Activated naive CD4-positive, alpha-beta T cell treated with anti-CD3 and anti-CD28 coated beads, Interleukin-2, amount 50 U/mL, for 24 hours (primary cell): Measurements from ENCODE around the gene ARL8A.
"Not testable (repeated sequence)": the region's sequence is repeated elsewhere in the genome, so short reads cannot be mapped to it uniquely, and the experiment has no call there.

Source experiments
- H3K27ac Mint-ChIP-seq: one replicate; pipeline ENCODE4 v1.8.0; 2021; ENCODE audit warnings: mild to moderate bottlenecking, mixed read lengths
- H3K27me3 Mint-ChIP-seq: one replicate; pipeline ENCODE4 v1.8.0; 2021; ENCODE audit warnings: mixed read lengths
- H3K36me3 Mint-ChIP-seq: one replicate; pipeline ENCODE4 v1.8.0; 2021; ENCODE audit warnings: mixed read lengths
- H3K4me1 Mint-ChIP-seq: one replicate; pipeline ENCODE4 v1.8.0; 2021; ENCODE audit warnings: mixed read lengths
- H3K4me3 Mint-ChIP-seq: one replicate; pipeline ENCODE4 v1.8.0; 2021; ENCODE audit warnings: mild to moderate bottlenecking, mixed read lengths
- H3K9me3 Mint-ChIP-seq: one replicate; pipeline ENCODE4 v1.8.0; 2021; ENCODE audit warnings: mixed read lengths

The ARL8A gene

DNA sequence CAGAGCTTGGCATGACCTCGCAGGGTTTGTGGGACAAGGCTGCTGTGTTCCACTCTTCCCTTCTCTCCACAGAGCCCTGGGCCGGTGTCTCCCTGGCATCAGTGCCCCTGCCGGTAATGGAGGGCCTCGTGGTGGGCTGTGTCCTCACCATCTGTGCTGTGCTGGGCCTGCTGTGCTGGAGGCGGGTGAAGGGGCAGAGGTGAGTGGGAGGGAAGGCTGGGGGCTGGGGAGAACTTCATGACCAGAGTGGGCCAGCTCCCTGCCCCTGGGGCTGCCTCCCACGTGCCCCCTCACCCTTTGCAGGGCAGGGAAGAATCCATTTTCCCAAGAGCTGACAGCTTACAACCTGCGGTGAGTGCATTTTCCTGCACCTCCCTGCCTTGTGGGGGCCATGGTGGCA is 37.0 kb upstream of the ARL8A start:
- Mint-ChIP-seq H3K27me3 (no peaks in the 10 kb centered on the region), H3K4me3 (no peak overlapping the region), H3K27ac (no peak overlapping the region), H3K36me3 (no peaks in the 10 kb centered on the region), H3K4me1 (peaks cover 10% of the 10 kb centered on the region), H3K9me3 (no peaks in the 10 kb centered on the region)

DNA sequence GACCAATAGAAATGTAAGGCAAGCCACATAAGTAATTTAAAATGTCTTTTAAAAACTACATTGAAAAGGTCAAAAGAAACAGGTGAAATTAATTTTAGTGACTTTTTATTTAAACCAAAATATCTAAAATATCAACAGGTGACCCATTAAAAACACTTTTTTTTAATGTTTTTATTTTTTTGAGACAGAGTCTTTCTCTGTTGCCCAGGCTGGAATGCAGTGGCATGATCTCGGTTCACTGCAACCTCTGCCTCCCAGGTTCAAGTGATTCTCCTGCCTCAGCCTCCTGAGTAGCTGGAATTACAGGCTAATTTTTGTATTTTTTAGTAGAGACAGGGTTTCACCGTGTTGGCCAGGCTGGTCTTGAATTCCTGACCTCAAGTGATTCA is 36.2 kb upstream of the ARL8A start:
- peaks cover 10% of the 10 kb centered on the region for H3K4me1 Mint-ChIP-seq
- not testable (repeated sequence) for H3K9me3 Mint-ChIP-seq, H3K36me3 Mint-ChIP-seq

DNA sequence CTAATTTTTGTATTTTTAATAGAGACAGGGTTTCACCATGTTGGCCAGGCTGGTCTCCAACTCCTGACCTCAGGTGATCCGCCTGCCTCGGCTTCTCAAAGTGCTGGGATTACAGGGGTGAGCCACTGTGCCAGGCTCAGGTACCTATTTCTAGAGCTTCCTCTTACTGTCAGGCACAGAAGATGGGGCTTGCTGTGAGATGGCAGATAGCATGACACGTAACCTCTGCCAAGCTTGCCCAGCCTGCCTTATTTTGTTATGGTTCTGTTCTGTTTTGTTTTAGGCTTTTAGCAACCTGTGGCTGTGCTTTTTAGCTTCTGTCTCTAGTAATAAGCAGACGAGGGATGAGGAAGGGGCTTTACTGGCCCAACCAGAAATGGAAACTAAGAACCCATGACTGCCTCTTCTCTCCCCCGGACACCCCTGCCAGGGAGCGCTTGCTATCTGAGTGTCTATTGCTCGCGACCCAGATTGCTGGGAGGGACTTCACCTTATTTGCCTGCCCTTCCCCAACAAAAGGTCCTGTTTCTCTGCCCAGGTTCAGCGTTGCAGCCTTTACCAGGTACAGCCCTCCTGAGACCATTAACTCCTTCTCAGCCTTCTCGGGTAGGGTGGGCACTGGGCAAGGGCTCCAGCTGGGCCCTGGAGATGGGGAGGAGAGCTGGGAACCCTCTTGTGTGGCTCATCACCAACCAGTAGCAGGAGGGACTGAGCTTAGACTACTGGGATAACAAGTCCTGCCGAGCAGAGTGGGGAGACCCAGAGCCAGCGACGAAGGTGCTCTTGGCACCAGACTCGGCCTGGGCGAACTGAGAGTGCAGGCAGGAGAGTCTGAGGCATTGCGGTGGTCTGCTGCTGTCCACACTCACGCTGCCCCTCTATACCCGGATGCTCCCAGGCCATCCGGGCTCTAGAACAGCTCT is 35.6 kb upstream of the ARL8A start:
- H3K27ac Mint-ChIP-seq = no peak overlapping the region
- no peak overlapping the region for H3K4me3 Mint-ChIP-seq
- no peaks in the 10 kb centered on the region for H3K27me3 Mint-ChIP-seq
- H3K9me3 Mint-ChIP-seq = no peaks in the 10 kb centered on the region
- peaks cover 10% of the 10 kb centered on the region for H3K4me1 Mint-ChIP-seq
- no peaks in the 10 kb centered on the region for H3K36me3 Mint-ChIP-seq

More for the DNA sequence above, 36.2 kb upstream of the ARL8A start:
- H3K27me3 Mint-ChIP-seq, H3K4me3 Mint-ChIP-seq, H3K27ac Mint-ChIP-seq: not testable (repeated sequence)

DNA sequence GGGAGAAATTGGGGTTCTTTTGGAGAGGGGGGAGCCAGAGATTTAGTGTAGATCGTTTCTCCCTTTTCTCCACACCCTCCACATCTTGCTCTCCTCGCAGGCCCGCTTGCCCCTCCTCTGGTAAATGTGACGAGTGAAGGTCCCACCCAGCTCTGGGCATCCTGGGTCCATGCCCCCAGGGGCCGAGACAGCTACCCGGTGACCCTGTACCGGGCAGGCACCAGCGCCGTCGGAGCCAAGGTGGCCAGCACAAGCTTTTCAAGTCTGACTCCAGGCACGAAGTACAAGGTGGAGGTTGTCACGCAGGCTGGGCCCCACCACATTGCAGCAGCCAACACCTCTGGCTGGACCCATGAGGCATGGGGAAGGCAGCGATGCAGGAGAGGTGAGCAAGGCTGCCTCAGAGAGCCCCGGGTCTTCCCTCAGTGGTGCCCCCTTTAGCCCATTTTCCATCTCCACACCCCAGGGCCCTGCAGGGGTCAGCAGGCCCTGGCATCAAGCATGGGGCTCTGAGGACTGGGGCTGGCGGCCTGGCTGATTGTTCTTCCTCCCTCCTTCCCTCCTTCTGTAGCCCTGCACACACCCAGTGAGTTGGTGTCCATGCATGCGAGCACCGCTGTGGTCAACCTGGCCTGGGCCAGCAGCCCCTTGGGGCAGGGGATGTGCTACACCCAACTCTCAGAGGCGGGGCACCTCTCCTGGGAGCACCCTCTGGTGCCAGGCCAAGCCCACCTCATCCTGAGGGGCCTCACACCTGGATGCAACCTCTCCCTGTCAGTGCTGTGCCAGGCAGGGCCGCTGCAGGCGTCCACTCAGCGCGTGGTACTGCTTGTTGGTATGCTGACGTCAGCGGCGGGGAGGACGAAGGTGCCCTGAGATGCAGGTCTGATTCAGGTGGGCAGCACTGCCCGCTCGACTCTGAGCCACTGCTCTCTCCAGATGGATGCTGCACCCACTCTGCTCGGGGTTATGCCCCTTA is 32.7 kb upstream of the ARL8A start:
- no peak overlapping the region for H3K27ac Mint-ChIP-seq
- no peak overlapping the region for H3K4me3 Mint-ChIP-seq
- H3K4me1 Mint-ChIP-seq = no peaks in the 10 kb centered on the region

DNA sequence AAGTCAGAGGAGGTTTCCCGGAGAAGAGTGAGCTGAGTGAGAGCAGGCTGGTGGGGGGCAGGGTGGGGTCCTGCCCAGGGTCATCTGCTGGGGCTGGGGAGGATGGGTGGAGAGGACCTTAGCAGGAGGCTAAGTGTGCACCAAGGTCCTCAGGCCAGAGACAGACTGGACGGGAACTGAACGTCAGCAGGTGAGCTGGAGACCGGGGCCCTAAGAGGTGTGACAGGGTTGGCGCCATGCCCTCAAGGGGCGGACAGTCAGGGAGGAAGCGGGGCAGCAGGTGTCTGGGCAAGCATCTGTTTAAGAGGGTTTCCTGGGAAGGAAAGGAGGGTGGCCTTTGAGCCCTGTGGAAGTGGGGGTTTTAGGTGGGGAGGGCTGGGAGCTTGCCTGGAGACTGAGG is 29.5 kb upstream of the ARL8A start:
- Mint-ChIP-seq H3K27ac (no peak overlapping the region), H3K9me3 (no peaks in the 10 kb centered on the region), H3K36me3 (no peaks in the 10 kb centered on the region), H3K4me1 (no peaks in the 10 kb centered on the region), H3K4me3 (no peak overlapping the region), H3K27me3 (no peaks in the 10 kb centered on the region)

More for the DNA sequence above, 32.7 kb upstream of the ARL8A start:
- no peaks in the 10 kb centered on the region for H3K27me3 Mint-ChIP-seq
- no peaks in the 10 kb centered on the region for H3K9me3 Mint-ChIP-seq
- no peaks in the 10 kb centered on the region for H3K36me3 Mint-ChIP-seq

DNA sequence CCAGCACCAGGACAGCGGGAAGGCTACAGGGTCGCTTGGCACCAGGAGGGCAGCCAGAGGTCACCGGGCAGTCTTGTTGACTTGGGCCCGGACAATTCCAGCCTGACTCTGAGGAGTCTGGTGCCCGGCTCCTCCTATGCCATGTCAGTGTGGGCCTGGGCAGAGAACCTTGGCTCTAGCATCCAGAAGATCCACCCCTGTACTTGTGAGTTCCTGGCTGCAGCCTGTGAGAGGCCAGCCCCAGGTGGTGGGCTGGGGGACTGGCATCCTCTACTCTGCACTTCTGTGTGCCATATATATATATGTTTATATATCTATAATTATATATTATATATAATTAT is 27.4 kb upstream of the ARL8A start:
- Mint-ChIP-seq H3K36me3 (no peaks in the 10 kb centered on the region), H3K4me1 (no peaks in the 10 kb centered on the region), H3K9me3 (no peaks in the 10 kb centered on the region), H3K4me3 (no peak overlapping the region), H3K27ac (no peak overlapping the region), H3K27me3 (no peaks in the 10 kb centered on the region)

DNA sequence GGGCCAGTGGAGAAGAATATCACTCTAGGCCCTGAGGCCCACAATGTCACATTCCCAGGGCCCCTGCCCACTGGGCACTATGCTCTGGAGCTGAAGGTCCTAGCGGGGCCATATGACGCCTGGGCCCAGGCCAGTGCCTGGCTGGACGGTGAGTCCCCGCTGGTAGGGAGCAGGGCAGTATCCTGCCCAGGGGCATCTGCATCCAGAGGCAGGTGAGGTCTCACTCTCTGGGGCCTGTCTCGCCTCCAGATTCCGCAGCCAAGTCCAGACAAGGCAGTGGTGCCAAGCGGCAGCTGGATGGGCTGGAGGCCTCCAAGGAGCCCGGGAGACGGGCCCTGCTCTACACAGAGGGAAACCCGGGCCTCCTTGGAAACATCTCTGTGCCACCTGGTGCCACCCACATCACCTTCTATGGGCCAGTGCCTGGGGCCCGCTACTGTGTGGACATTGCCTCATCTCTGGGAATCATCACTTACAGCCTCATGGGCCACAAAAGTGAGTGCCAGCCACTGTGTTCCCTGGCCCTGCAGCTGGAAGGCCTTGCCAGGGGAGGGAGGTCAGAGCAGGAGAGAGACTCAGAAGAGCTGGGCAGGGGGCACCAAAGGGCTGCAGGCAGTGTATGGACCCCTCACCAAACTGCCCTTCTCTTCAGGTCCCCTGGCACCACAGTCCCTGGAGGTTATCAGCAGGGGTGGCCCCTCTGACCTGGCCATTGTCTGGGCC is 26.9 kb upstream of the ARL8A start:
- Mint-ChIP-seq H3K4me1 (no peaks in the 10 kb centered on the region), H3K36me3 (no peaks in the 10 kb centered on the region), H3K4me3 (no peak overlapping the region), H3K27ac (no peak overlapping the region), H3K27me3 (no peaks in the 10 kb centered on the region), H3K9me3 (no peaks in the 10 kb centered on the region)

DNA sequence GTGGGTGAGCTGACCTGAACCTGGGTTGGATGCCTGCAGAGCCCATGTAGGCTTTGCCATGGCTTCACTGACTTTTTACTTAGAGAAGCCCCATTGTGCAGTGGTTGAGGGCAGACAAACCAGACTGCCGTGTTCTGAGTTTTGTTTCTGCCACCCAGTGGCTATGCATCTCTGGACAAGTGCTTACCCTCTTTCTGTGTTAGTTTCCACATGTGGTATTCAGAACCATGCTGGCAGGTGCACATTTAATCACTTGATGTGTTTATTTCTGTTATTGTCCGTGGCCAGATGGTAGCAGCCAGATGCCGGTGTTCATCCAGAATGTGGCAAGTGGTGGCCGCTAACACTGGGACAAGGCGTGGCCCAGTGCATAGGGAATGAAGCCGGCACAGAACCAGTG is 26.2 kb upstream of the ARL8A start:
- H3K36me3 Mint-ChIP-seq = no peaks in the 10 kb centered on the region
- H3K27me3 Mint-ChIP-seq = no peaks in the 10 kb centered on the region
- H3K9me3 Mint-ChIP-seq = no peaks in the 10 kb centered on the region
- H3K27ac Mint-ChIP-seq = no peak overlapping the region
- H3K4me3 Mint-ChIP-seq = no peak overlapping the region
- H3K4me1 Mint-ChIP-seq = peaks cover 5% of the 10 kb centered on the region

DNA sequence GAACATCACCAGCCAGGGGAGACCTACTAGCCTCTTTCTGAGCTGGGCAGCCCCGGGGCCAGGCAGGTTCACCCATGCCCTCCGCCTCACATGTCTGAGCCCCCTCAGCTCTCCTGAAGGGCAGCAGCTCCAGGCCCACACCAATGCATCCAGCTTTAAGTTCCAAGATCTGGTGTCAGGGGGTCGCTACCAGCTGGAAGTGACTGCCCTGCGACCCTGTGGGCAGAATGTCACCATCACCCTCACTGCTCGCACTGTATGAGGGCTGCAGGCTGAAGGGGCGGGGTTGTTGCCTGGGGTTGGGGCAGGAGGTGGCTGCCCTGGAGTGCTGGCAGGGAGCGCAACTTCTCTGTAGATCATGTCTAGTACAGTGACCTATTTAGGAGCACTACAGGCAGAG is 24.3 kb upstream of the ARL8A start:
- H3K27me3 Mint-ChIP-seq = no peaks in the 10 kb centered on the region
- H3K27ac Mint-ChIP-seq = no peak overlapping the region
- H3K9me3 Mint-ChIP-seq = no peaks in the 10 kb centered on the region
- H3K4me1 Mint-ChIP-seq = peaks cover 23% of the 10 kb centered on the region
- no peak overlapping the region for H3K4me3 Mint-ChIP-seq
- no peaks in the 10 kb centered on the region for H3K36me3 Mint-ChIP-seq

DNA sequence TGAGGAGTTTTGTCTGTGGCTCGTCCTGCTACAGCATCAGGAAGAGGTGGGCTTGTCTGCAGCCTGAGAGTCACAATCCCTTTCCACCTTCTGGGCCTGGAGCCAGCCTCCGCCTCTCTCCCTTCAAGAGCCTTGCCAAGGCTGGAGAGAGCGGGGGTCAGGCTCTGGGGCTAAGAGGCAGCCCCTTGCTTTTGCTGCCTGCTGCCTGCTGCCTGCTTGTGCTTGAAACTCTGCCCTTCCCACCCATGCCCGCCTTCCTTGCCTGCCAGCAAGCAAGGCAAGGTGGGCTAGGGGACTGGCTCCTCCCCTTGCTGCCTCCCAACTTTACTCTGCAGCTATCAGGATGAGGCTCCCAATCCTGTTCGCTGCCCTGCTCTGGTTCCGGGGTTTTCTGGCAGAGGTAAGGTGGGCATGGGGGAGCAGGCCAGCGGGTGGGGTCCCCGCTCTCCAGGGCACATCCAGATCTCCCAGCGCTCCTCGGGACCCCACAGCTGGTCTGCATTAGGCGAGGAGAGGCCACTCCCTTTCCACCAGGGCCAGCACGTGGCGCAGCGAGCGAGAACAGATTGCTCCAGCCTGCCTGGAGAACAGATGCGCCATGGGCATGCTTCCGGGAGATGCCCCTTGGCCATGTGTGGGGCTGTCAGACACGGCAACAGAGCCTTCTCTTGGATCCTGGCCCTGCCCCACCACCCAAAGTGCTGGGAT is 23.3 kb upstream of the ARL8A start:
- no peak overlapping the region for H3K4me3 Mint-ChIP-seq

DNA sequence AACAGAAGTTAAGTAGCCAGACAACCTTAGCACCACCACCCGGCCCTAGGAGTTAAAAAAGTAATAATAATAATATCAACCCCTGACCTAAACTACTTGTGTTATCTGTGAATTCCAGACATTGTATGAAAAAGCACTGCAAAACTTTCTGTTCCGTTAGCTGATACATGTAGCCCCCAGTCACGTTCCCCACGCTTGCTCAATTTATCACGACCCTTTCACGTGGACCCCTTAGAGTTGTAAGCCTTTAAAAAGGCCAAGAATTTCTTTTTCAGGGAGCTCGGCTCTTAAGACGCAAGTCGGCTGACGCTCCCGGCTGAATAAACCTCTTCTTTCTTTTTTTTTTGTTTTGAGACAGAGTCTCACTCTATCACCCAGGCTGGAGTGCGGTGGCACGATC is 22.5 kb upstream of the ARL8A start:
- peak overlapping the region; percentile 30 for H3K27ac Mint-ChIP-seq

More for the DNA sequence above, 23.3 kb upstream of the ARL8A start:
- no peaks in the 10 kb centered on the region for H3K27me3 Mint-ChIP-seq
- H3K27ac Mint-ChIP-seq = no peak overlapping the region
- H3K9me3 Mint-ChIP-seq = no peaks in the 10 kb centered on the region
- peaks cover 33% of the 10 kb centered on the region for H3K4me1 Mint-ChIP-seq
- no peaks in the 10 kb centered on the region for H3K36me3 Mint-ChIP-seq

DNA sequence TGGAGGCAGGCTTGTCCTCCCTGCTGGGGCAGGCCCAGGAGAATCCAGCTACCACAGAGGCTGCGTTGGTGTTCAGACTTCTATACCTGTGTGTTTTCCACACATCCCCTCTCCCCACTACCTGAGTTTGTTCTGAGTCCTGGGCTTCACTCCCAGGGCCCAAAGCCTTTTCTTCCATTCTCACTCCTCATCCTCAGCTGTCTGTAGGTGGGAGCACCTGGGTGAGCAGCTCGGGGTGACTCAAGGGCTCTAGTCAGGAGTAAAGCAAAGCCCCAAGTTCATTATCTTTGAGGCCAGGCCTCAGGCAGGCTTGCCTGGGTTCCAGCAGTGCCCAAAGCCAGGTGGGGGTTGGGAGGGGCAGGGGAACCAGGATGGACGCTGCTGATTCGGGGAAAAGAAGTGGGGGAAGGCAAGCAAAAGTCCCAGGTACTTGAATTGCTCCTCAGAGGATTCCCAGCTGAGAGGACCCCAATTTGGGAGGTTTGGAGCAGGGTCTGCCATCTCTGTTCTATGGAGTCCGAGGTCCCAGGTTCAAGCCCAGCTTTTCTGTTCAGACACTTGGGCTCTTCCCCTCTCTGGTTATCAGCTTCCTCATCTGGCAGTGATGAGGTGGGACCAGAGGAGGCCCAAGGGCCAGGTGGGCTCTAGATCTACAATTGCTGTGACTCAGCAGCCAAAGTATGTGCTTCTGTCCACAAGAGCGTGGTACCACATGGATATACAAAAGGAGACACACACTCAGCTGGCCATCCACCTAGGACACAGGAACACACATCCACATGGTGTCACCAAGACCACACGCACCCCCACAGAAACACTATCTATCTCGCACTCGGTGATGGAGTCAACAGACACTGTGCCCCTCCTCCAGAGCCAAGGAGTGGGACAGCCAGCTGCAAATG is 21.7 kb upstream of the ARL8A start:
- H3K36me3 Mint-ChIP-seq = no peaks in the 10 kb centered on the region
- H3K27me3 Mint-ChIP-seq = no peaks in the 10 kb centered on the region
- peak overlapping the region; percentile 55 for H3K4me3 Mint-ChIP-seq
- no peaks in the 10 kb centered on the region for H3K9me3 Mint-ChIP-seq
- peaks cover 49% of the 10 kb centered on the region for H3K4me1 Mint-ChIP-seq
- H3K27ac Mint-ChIP-seq = peak overlapping the region; percentile 72

More for the DNA sequence above, 22.5 kb upstream of the ARL8A start:
- not testable (repeated sequence) for H3K9me3 Mint-ChIP-seq, H3K27me3 Mint-ChIP-seq, H3K36me3 Mint-ChIP-seq, H3K4me3 Mint-ChIP-seq
- peaks cover 40% of the 10 kb centered on the region for H3K4me1 Mint-ChIP-seq

DNA sequence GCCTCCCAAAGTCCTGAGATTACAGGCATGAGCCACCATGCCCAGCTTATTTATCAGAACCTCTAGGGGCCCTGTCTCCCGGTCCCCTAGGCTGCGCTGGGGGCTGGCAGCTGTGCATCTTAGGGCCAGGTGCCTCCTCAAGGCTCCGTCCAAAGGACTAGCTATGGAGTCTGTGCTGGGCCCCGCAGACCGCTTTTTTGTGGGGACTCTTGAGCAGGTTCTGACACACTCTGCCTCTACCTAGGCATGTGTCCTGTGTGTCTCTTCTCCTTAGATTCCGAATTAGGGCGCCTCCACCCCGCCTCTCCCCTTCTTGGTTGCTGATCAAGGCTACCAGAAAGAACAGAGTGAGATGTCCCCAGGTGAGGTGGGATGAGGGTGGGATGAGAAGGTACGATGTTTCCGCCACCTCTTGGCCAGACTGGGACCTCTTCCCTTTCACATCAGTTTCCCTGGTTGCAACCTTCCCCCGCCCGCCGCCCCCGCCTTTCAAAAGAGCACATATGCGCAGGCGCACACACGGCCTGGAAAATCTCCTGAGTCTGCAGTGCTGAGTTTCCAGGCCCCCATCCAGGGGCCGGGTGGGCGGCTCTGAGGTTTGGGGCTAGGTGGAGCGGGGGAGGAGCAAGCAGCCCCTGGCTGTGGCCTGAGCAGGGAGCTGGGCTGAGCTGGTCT is 20.9 kb upstream of the ARL8A start:
- Mint-ChIP-seq H3K27ac (no peak overlapping the region), H3K27me3 (no peaks in the 10 kb centered on the region), H3K9me3 (no peaks in the 10 kb centered on the region), H3K4me3 (peak overlapping the region; percentile 55), H3K36me3 (no peaks in the 10 kb centered on the region), H3K4me1 (peaks cover 56% of the 10 kb centered on the region)
